IMR-90 (cell line): Measurements from ENCODE around the gene CIROP. TPM values are rescaled to one million over a fixed set of nuclear protein-coding genes. Genes with fewer than 3 reads are reported as not detected.

Source experiments
- ATAC-seq: fragments of 200-7000 bp; cut with Tn5 transposase; 2 replicates; pipeline ENCODE4 v1.9.1; 2020; ENCODE audit warnings: low read depth, mild to moderate bottlenecking, moderate library complexity
- BruUV-seq: library from RNA; stranded (reverse); fragments of 400-500 nt; replicated peaks from 2 replicates; lab custom pipeline; 2021; lab: Mats Ljungman, UMichigan
- CTCF ChIA-PET: fragments of 300-600 bp; formaldehyde crosslinking; extraction: SDS; loops from one replicate; lab custom pipeline; 2021; ENCODE audit warnings: antibody characterized with exemption; lab: Yijun Ruan, JAX
- POLR2A ChIA-PET: fragments of 300-600 bp; sonication (Branson Sonifier 250); formaldehyde crosslinking; loops from one replicate; lab custom pipeline; 2022; ENCODE audit warnings: antibody characterized with exemption; ENCODE audit not compliant: unreplicated experiment; lab: Charles Lee
- DNase-seq: peaks from one replicate; pipeline ENCODE4 v3.0.0; 2013
- H2AFZ ChIP-seq: replicated peaks from 2 replicates; pipeline ENCODE3; 2013; ENCODE audit warnings: low read length, mild to moderate bottlenecking; ENCODE audit not compliant: poor library complexity
- H2AK5ac ChIP-seq: 2 replicates; pipeline ENCODE4 v1.6.1; 2013; ENCODE audit warnings: low read depth, low read length, inconsistent platforms
- H2AK9ac ChIP-seq: replicated peaks from 2 replicates; pipeline ENCODE3; 2013; ENCODE audit warnings: mild to moderate bottlenecking, low read depth, low read length, moderate library complexity; ENCODE audit not compliant: poor library complexity
- H2BK120ac ChIP-seq: 2 replicates; pipeline ENCODE4 v1.6.1; 2013; ENCODE audit warnings: low read depth, low read length, inconsistent platforms
- H2BK15ac ChIP-seq: 3 replicates; pipeline ENCODE4 v1.6.1; 2013; ENCODE audit warnings: low read depth, low read length, inconsistent platforms
- H2BK20ac ChIP-seq: 2 replicates; pipeline ENCODE4 v1.6.1; 2013; ENCODE audit warnings: low read depth, mild to moderate bottlenecking, inconsistent platforms, low read length, moderate library complexity
- H2BK5ac ChIP-seq: 2 replicates; pipeline ENCODE4 v1.6.1; 2013; ENCODE audit warnings: mild to moderate bottlenecking, low read depth, low read length, inconsistent platforms; ENCODE audit not compliant: poor library complexity, severe bottlenecking
- H3K14ac ChIP-seq: replicated peaks from 2 replicates; pipeline ENCODE4 v1.6.1; 2013; ENCODE audit warnings: low read depth, low read length, inconsistent platforms
- H3K18ac ChIP-seq: 2 replicates; pipeline ENCODE4 v1.6.1; 2013; ENCODE audit warnings: low read depth, low read length, control low read depth
- H3K23ac ChIP-seq: 2 replicates; pipeline ENCODE4 v1.6.1; 2013; ENCODE audit warnings: low read depth, low read length, inconsistent platforms
- H3K27ac ChIP-seq: 2 replicates; pipeline ENCODE4 v1.5.1; 2013; ENCODE audit warnings: mild to moderate bottlenecking, control low read depth, low read length; ENCODE audit not compliant: insufficient read depth
- H3K27me3 ChIP-seq: 2 replicates; pipeline ENCODE4 v1.6.1; 2013; ENCODE audit warnings: low read length; ENCODE audit not compliant: control insufficient read depth, insufficient read depth
- H3K36me3 ChIP-seq: 2 replicates; pipeline ENCODE4 v1.6.1; 2013; ENCODE audit warnings: low read length, mixed read lengths; ENCODE audit not compliant: control insufficient read depth, insufficient read depth
- H3K4ac ChIP-seq: 2 replicates; pipeline ENCODE4 v1.6.1; 2013; ENCODE audit warnings: low read depth, low read length, inconsistent platforms
- H3K4me1 ChIP-seq: 2 replicates; pipeline ENCODE4 v1.6.1; 2013; ENCODE audit warnings: low read length, mixed read lengths; ENCODE audit not compliant: control insufficient read depth, insufficient read depth
- H3K4me2 ChIP-seq: 2 replicates; pipeline ENCODE4 v1.6.1; 2013; ENCODE audit warnings: low read depth, mild to moderate bottlenecking, control low read depth, low read length, moderate library complexity
- H3K4me3 ChIP-seq: 2 replicates; pipeline ENCODE4 v1.5.1; 2013; ENCODE audit warnings: low read depth, mild to moderate bottlenecking, control low read depth, low read length, moderate library complexity; ENCODE audit not compliant: insufficient read depth
- H3K56ac ChIP-seq: 2 replicates; pipeline ENCODE4 v1.6.1; 2013; ENCODE audit warnings: low read length, inconsistent platforms; ENCODE audit not compliant: insufficient read depth; ENCODE audit errors: extremely low read depth
- H3K79me1 ChIP-seq, 2 experiments: 2 replicates each; pipeline ENCODE4 v1.6.1; 2013; ENCODE audit warnings: low read length in 2 of 2, inconsistent platforms in 1 of 2, low read depth in 1 of 2
- H3K9ac ChIP-seq: 2 replicates; pipeline ENCODE4 v1.6.1; 2013; ENCODE audit warnings: low read depth, low read length, control low read depth
- H3K9me1 ChIP-seq: 2 replicates; pipeline ENCODE4 v1.6.1; 2013; ENCODE audit warnings: low read length, inconsistent platforms; ENCODE audit not compliant: insufficient read depth
- H3K9me3 ChIP-seq: 2 replicates; pipeline ENCODE4 v1.6.1; 2013; ENCODE audit warnings: low read length; ENCODE audit not compliant: control insufficient read depth, insufficient read depth
- H4K20me1 ChIP-seq: 2 replicates; pipeline ENCODE4 v1.6.1; 2013; ENCODE audit warnings: low read length, inconsistent platforms; ENCODE audit not compliant: insufficient read depth
- H4K5ac ChIP-seq: 2 replicates; pipeline ENCODE4 v1.6.1; 2013; ENCODE audit warnings: mild to moderate bottlenecking, low read depth, low read length, control low read depth
- H4K8ac ChIP-seq, 2 experiments: 2 replicates each; pipeline ENCODE4 v1.6.1; 2013; ENCODE audit warnings: low read depth in 2 of 2, low read length in 2 of 2, control low read depth in 1 of 2, inconsistent platforms in 1 of 2
- H4K91ac ChIP-seq: 2 replicates; pipeline ENCODE4 v1.6.1; 2013; ENCODE audit warnings: low read depth, low read length, inconsistent platforms; ENCODE audit not compliant: insufficient read depth
- BHLHE40 ChIP-seq: fragments of 150-350 bp; IDR thresholded peaks from 2 replicates; pipeline ENCODE4 v1.6.1; 2016; ENCODE audit warnings: mild to moderate bottlenecking, low read depth, low read length
- CEBPB ChIP-seq: IDR thresholded peaks from 2 replicates; pipeline ENCODE4 v1.6.1; 2012; ENCODE audit warnings: low read depth, low read length, improper control_type of control experiment
- CHD1 ChIP-seq: IDR thresholded peaks from 2 replicates; pipeline ENCODE4 v1.6.1; 2012; ENCODE audit warnings: low read depth, low read length, improper control_type of control experiment
- CTCF ChIP-seq: conservative IDR thresholded peaks from 2 replicates; pipeline ENCODE4 v1.5.1; 2012; ENCODE audit warnings: mild to moderate bottlenecking, low read depth, low read length, improper control_type of control experiment
- ELK1 ChIP-seq: fragments of 150-350 bp; IDR thresholded peaks from 2 replicates; pipeline ENCODE4 v1.6.1; 2016; ENCODE audit warnings: low read depth, mild to moderate bottlenecking, low read length, moderate library complexity, borderline replicate concordance
- FOS ChIP-seq: fragments of 150-350 bp; IDR thresholded peaks from 2 replicates; pipeline ENCODE4 v1.6.1; 2016; ENCODE audit warnings: low read depth, low read length
- MAFK ChIP-seq: IDR thresholded peaks from 2 replicates; pipeline ENCODE4 v1.6.1; 2012; ENCODE audit warnings: low read depth, low read length, improper control_type of control experiment
- MAZ ChIP-seq: IDR thresholded peaks from 2 replicates; pipeline ENCODE4 v1.6.1; 2012; ENCODE audit warnings: low read depth, mild to moderate bottlenecking, low read length, improper control_type of control experiment, moderate library complexity, borderline replicate concordance
- MXI1 ChIP-seq: IDR thresholded peaks from 2 replicates; pipeline ENCODE4 v1.6.1; 2012; ENCODE audit warnings: low read depth, mild to moderate bottlenecking, low read length, moderate library complexity, borderline replicate concordance
- NFE2L2 ChIP-seq: fragments of 150-350 bp; IDR thresholded peaks from 2 replicates; pipeline ENCODE4 v1.6.1; 2016; ENCODE audit warnings: low read depth, mild to moderate bottlenecking, low read length
- POLR2A ChIP-seq: IDR thresholded peaks from 2 replicates; pipeline ENCODE4 v1.6.1; 2012; ENCODE audit warnings: mild to moderate bottlenecking, low read depth, low read length
- RAD21 ChIP-seq: IDR thresholded peaks from 2 replicates; pipeline ENCODE4 v1.6.1; 2012; ENCODE audit warnings: low read length, improper control_type of control experiment
- RCOR1 ChIP-seq: IDR thresholded peaks from 2 replicates; pipeline ENCODE4 v1.6.1; 2012; ENCODE audit warnings: mild to moderate bottlenecking, low read length, improper control_type of control experiment; ENCODE audit not compliant: insufficient replicate concordance
- RFX5 ChIP-seq: IDR thresholded peaks from 2 replicates; pipeline ENCODE4 v1.8.0; 2012; ENCODE audit warnings: low read depth, mild to moderate bottlenecking, low read length, moderate library complexity
- SMC3 ChIP-seq: fragments of 150-350 bp; IDR thresholded peaks from 2 replicates; pipeline ENCODE4 v1.6.1; 2016; ENCODE audit warnings: low read depth, mild to moderate bottlenecking, antibody characterized with exemption, low read length, moderate library complexity
- USF2 ChIP-seq: fragments of 150-350 bp; IDR thresholded peaks from 2 replicates; pipeline ENCODE4 v1.6.1; 2017; ENCODE audit warnings: mild to moderate bottlenecking, antibody characterized with exemption, low read length, low read depth
- WGBS, 2 experiments: methylation state at CpG; one replicate each; pipeline versions ENCODE4 v1.1.5 to v1.1.7; 2013; ENCODE audit warnings: missing lambda C conversion rate in 2 of 2; ENCODE audit not compliant: insufficient read length in 1 of 2; ENCODE audit errors: extremely low coverage in 2 of 2; 5-methylcytosine and 5-hydroxymethylcytosine counted together
- dilution Hi-C: fragments of 300-500 bp; cut with HindIII; formaldehyde crosslinking; loops from one replicate; pipeline ENCODE4 v1.14.3; 2018; ENCODE audit warnings: low sequenced_read_pairs; ENCODE audit not compliant: unreplicated experiment
- in situ Hi-C: fragments of 300-500 bp; cut with MboI; formaldehyde crosslinking; loops from 3 replicates; pipeline ENCODE4 v1.14.3; 2019; ENCODE audit warnings: low sequenced_read_pairs, inconsistent platforms, mixed read lengths
- intact Hi-C: fragments of 100-400 bp; cut with micrococcal nuclease; formaldehyde crosslinking; loops from 2 replicates; pipeline ENCODE4 v1.10.0; 2022
- polyA plus RNA-seq, 3 experiments: library from polyadenylated mRNA; depleted of rRNA; stranded (reverse); fragments of >200 nt; gene quantifications; 2 replicates each; pipeline ENCODE4 v1.2.3, GENCODE V29; 2012; ENCODE audit warnings: low replicate concordance in 1 of 3
- total RNA-seq: library from RNA; depleted of rRNA; stranded (reverse); fragments of >200 nt; gene quantifications from 2 replicates; pipeline ENCODE4 v1.2.3, GENCODE V29; 2012

The CIROP gene
- total and polyA plus RNA-seq, 2 of the 4 experiments (the other 2 are of a cell fraction): 0.31 to 0.36 TPM

GRCh38 chr14:23146351-23146910 lies 41.6 kb upstream of the CIROP start:
- Histone ChIP-seq H2BK20ac (no peak overlapping the region), H2BK5ac (no peak overlapping the region), H3K9ac (no peak overlapping the region), H3K4ac (no peak overlapping the region), H2BK15ac (no peak overlapping the region), H3K23ac (no peak overlapping the region), H2BK120ac (no peak overlapping the region), H3K9me3 (0 out of 2 replicates have a peak, but pooled peaks cover 2% of the 10 kb centered on the region), H2AK9ac (no peak overlapping the region), H3K9me1 (no peaks in the 10 kb centered on the region), H4K5ac (no peak overlapping the region), H3K36me3 (no peaks in the 10 kb centered on the region), H4K8ac (no peak overlapping the region), H3K14ac (no peak overlapping the region), H3K56ac (no peak overlapping the region), H4K20me1 (no peaks in the 10 kb centered on the region), H3K27me3 (peaks cover 21% of the 10 kb centered on the region), H3K79me1 (no peaks in the 10 kb centered on the region), H2AK5ac (no peak overlapping the region), H3K18ac (no peak overlapping the region), H3K4me3 (no peak overlapping the region), H3K4me1 (no peaks in the 10 kb centered on the region), H3K4me2 (no peak overlapping the region), H4K91ac (no peak overlapping the region), H2AFZ (no peak overlapping the region), H3K27ac (no peak overlapping the region)
- BruUV-seq: no TSS peak
- CTCF ChIA-PET: interaction anchor here (0.6 to 1.4 kb wide), 2 partner anchors 11 to 40 kb away, joined by 3 read pairs; no protein-coding TSS in a partner anchor
- no peak for TF ChIP-seq POLR2A
- no peak for TF ChIP-seq BHLHE40
- no peak for TF ChIP-seq FOS
- TF ChIP-seq CHD1: no peak
- TF ChIP-seq CTCF: no peak
- no peak for TF ChIP-seq RCOR1
- no peak for TF ChIP-seq CEBPB
- no peak for TF ChIP-seq SMC3
- TF ChIP-seq MAFK: no peak
- TF ChIP-seq RAD21: no peak
- TF ChIP-seq ELK1: no peak
- TF ChIP-seq MXI1: no peak
- no peak for TF ChIP-seq RFX5
- no peak for TF ChIP-seq MAZ
- no peak for TF ChIP-seq NFE2L2
- no peak for TF ChIP-seq USF2
- WGBS, 2 experiments: no CpG with 5 or more reads among the region's 2 CpGs
- in situ Hi-C loops (no loop called here), intact Hi-C loops (no loop called here), dilution Hi-C loops (no loop called here)
- POLR2A ChIA-PET: interaction anchor here (0.6 kb wide), 1 partner anchor 50 kb away, joined by 6 read pairs; no protein-coding TSS in a partner anchor
- DNase-seq (no peak), ATAC-seq (no peak)
